ENCODE data around the gene PDCD4.

- no peak for TF ChIP-seq CTCF (CRISPR knock-in tag; IDR thresholded peaks at IDR 0.05)
- no peak for TF ChIP-seq PBX2 (CRISPR knock-in tag; IDR thresholded peaks at IDR 0.05)
Measured at GRCh38 chr10:110835841-110836240, 35.9 kb upstream of the PDCD4 start.
